SU-DHL-6 (cell line): ENCODE data around the gene ACACA.
"Not testable (repeated sequence)": the region's sequence is repeated elsewhere in the genome, so short reads cannot be mapped to it uniquely, and the experiment has no call there.

Experiments
- EZH2phosphoT487 ChIP-seq: fragments of 200-600 bp; sonication (generic), shearing (Covaris generic); conservative IDR thresholded peaks from 2 replicates; pipeline ENCODE4 v1.6.1; 2018; ENCODE audit warnings: mild to moderate bottlenecking, antibody characterized with exemption, low read length, moderate library complexity, mixed read lengths
- TF ChIP-seq, protein P1 (sequence below): fragments of 200-600 bp; sonication (generic); IDR thresholded peaks from one replicate; pipeline ENCODE4 v1.5.1; 2017; ENCODE audit warnings: antibody characterized with exemption, mild to moderate bottlenecking, low read length, moderate library complexity; ENCODE audit not compliant: insufficient read depth, poor library complexity, severe bottlenecking

- TF ChIP-seq, protein P1, sequence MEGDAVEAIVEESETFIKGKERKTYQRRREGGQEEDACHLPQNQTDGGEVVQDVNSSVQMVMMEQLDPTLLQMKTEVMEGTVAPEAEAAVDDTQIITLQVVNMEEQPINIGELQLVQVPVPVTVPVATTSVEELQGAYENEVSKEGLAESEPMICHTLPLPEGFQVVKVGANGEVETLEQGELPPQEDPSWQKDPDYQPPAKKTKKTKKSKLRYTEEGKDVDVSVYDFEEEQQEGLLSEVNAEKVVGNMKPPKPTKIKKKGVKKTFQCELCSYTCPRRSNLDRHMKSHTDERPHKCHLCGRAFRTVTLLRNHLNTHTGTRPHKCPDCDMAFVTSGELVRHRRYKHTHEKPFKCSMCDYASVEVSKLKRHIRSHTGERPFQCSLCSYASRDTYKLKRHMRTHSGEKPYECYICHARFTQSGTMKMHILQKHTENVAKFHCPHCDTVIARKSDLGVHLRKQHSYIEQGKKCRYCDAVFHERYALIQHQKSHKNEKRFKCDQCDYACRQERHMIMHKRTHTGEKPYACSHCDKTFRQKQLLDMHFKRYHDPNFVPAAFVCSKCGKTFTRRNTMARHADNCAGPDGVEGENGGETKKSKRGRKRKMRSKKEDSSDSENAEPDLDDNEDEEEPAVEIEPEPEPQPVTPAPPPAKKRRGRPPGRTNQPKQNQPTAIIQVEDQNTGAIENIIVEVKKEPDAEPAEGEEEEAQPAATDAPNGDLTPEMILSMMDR = not testable (repeated sequence)
- TF ChIP-seq EZH2phosphoT487 = not testable (repeated sequence)
Observed at GRCh38 chr17:37143558-37143957, 263.1 kb downstream of the ACACA start.
